GM19324 (cell line): ENCODE measurements around the gene ADAMTS1.

ENCODE experiments used
- ATAC-seq: cut with Tn5 transposase; IDR thresholded peaks from one replicate; pipeline ENCODE4 v1.9.1; 2021; ENCODE audit warnings: mild to moderate bottlenecking, moderate library complexity; ENCODE audit not compliant: unreplicated experiment, low FRiP score

Gene ADAMTS1

GRCh38 chr21:26794597-26795411, 50.4 kb downstream of the ADAMTS1 start:
- ATAC-seq = no peak

GRCh38 chr21:26790296-26790695, 54.9 kb downstream of the ADAMTS1 start:
- ATAC-seq = no peak

GRCh38 chr21:26788790-26789189, 56.4 kb downstream of the ADAMTS1 start:
- ATAC-seq = no peak
